Measurements from ENCODE around the gene PTPN12.

The PTPN12 gene

GRCh38 chr7:77542409-77542808, 5.3 kb downstream of the PTPN12 start:
- Histone ChIP-seq H3K4me1 (peaks cover 6% of the 10 kb centered on the region), H3K27me3 (ENCODE audit: control insufficient read depth, insufficient read depth, low read length) (no peaks in the 10 kb centered on the region), H3K9ac (no peak overlapping the region), H3K36me3 (ENCODE audit: control insufficient read depth, insufficient read depth, low read length) (no peaks in the 10 kb centered on the region), H3K4me3 (ENCODE audit: low read depth, low read length) (no peak overlapping the region), H3K4me2 (ENCODE audit: low read length) (no peak overlapping the region), H2AFZ (no peak overlapping the region), H3K27ac (no peak overlapping the region), H3K9me3 (ENCODE audit: control insufficient read depth, low read length) (no peaks in the 10 kb centered on the region), H3K79me2 (peaks cover 22% of the 10 kb centered on the region)
- TF ChIP-seq, protein P1, sequence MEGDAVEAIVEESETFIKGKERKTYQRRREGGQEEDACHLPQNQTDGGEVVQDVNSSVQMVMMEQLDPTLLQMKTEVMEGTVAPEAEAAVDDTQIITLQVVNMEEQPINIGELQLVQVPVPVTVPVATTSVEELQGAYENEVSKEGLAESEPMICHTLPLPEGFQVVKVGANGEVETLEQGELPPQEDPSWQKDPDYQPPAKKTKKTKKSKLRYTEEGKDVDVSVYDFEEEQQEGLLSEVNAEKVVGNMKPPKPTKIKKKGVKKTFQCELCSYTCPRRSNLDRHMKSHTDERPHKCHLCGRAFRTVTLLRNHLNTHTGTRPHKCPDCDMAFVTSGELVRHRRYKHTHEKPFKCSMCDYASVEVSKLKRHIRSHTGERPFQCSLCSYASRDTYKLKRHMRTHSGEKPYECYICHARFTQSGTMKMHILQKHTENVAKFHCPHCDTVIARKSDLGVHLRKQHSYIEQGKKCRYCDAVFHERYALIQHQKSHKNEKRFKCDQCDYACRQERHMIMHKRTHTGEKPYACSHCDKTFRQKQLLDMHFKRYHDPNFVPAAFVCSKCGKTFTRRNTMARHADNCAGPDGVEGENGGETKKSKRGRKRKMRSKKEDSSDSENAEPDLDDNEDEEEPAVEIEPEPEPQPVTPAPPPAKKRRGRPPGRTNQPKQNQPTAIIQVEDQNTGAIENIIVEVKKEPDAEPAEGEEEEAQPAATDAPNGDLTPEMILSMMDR (IDR thresholded peaks at IDR 0.05), result no peak

DNA sequence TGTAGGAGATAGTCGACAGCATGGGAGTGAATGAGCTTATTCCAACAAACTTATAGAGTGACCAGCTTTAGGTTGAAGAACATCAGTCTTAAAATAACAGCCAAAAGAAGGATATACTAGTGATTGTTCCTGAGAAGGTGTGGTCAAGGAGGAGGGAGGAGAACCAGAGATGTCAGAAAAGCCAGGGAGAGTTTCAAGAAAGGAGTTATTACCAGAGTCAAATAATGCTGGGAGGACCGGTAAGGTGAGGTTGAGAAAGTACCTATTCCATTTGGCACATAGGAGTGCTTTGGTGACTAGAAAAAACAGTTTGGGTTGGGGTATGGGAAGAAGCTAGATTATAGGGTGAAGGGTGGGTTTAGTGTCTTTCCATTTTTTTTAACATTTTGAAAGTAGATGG, 5.8 kb downstream of the PTPN12 start:
- H3K27me3 ChIP-seq (ENCODE audit: control insufficient read depth, insufficient read depth, low read length), result no peaks in the 10 kb centered on the region
- no peak overlapping the region for H3K4me3 ChIP-seq (ENCODE audit: low read depth, low read length)
- TF ChIP-seq, protein P1 (IDR thresholded peaks at IDR 0.05), result no peak
- no peak overlapping the region for H3K27ac ChIP-seq
- peaks cover 18% of the 10 kb centered on the region for H3K79me2 ChIP-seq
- no peaks in the 10 kb centered on the region for H3K36me3 ChIP-seq (ENCODE audit: control insufficient read depth, insufficient read depth, low read length)
- H3K4me1 ChIP-seq, result peaks cover 10% of the 10 kb centered on the region
- H3K4me2 ChIP-seq (ENCODE audit: low read length), result no peak overlapping the region
- H3K9me3 ChIP-seq (ENCODE audit: control insufficient read depth, low read length), result no peaks in the 10 kb centered on the region
- H2AFZ ChIP-seq, result no peak overlapping the region
- no peak overlapping the region for H3K9ac ChIP-seq

DNA sequence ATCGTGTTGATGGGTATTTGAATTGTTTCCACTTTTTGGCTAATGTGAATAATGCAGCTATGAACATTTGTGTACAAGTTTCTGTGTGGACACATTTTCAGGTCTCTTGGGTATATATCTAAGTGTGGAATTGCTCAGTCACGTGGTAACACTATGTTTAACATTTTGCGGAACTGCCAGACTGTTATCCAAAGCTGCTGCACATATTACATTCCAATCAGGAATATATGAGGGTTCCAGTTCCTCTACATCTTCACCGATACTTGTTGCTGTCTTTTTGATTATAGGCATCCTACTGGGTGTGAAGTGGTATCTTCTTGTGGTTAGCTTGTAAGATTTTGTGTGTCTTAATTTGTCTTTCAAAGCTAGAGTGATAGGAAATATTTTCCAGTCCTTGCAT, 6.8 kb downstream of the PTPN12 start:
- Histone ChIP-seq H3K4me1 (peaks cover 14% of the 10 kb centered on the region), H3K9ac (no peak overlapping the region), H3K27me3 (ENCODE audit: control insufficient read depth, insufficient read depth, low read length) (no peaks in the 10 kb centered on the region), H3K79me2 (peaks cover 13% of the 10 kb centered on the region), H3K27ac (no peak overlapping the region), H3K36me3 (ENCODE audit: control insufficient read depth, insufficient read depth, low read length) (no peaks in the 10 kb centered on the region), H3K4me3 (ENCODE audit: low read depth, low read length) (no peak overlapping the region), H3K4me2 (ENCODE audit: low read length) (no peak overlapping the region), H2AFZ (no peak overlapping the region), H3K9me3 (ENCODE audit: control insufficient read depth, low read length) (no peaks in the 10 kb centered on the region)
- TF ChIP-seq, protein P1 (IDR thresholded peaks at IDR 0.05), result no peak

DNA sequence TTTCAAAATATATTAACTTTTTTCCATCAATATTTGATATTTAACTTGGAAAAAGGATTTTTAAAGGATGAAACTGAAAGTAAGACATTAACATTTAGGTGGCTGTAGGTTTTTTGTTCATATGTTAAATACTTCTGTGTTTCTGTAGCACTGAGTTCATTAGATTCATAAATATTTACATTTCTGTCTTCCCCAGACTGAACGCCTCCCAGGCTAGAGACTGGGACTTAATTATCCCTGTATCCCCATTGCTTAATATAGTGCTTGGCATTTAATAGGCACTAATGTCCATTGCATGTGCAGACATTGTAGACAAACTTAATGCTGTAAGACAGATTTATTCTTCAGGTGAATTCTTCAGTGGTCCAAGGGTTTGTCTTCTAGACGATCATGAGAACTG, 7.4 kb downstream of the PTPN12 start:
- no peaks in the 10 kb centered on the region for H3K9me3 ChIP-seq (ENCODE audit: control insufficient read depth, low read length)
- no peaks in the 10 kb centered on the region for H3K36me3 ChIP-seq (ENCODE audit: control insufficient read depth, insufficient read depth, low read length)
- H3K4me1 ChIP-seq, result peaks cover 14% of the 10 kb centered on the region
- H3K4me3 ChIP-seq (ENCODE audit: low read depth, low read length), result no peak overlapping the region
- H3K4me2 ChIP-seq (ENCODE audit: low read length), result no peak overlapping the region
- H3K27ac ChIP-seq, result no peak overlapping the region
- TF ChIP-seq, protein P1 (IDR thresholded peaks at IDR 0.05), result no peak
- H2AFZ ChIP-seq, result no peak overlapping the region
- peaks cover 13% of the 10 kb centered on the region for H3K79me2 ChIP-seq
- no peak overlapping the region for H3K9ac ChIP-seq
- H3K27me3 ChIP-seq (ENCODE audit: control insufficient read depth, insufficient read depth, low read length), result no peaks in the 10 kb centered on the region

- Histone ChIP-seq H3K27ac (no peak overlapping the region), H3K4me2 (ENCODE audit: low read length) (no peak overlapping the region), H3K4me1 (peaks cover 10% of the 10 kb centered on the region), H3K9ac (no peak overlapping the region), H2AFZ (no peak overlapping the region), H3K79me2 (peaks cover 20% of the 10 kb centered on the region), H3K4me3 (ENCODE audit: low read depth, low read length) (no peak overlapping the region), H3K27me3 (ENCODE audit: control insufficient read depth, insufficient read depth, low read length) (no peaks in the 10 kb centered on the region), H3K9me3 (ENCODE audit: control insufficient read depth, low read length) (no peaks in the 10 kb centered on the region), H3K36me3 (ENCODE audit: control insufficient read depth, insufficient read depth, low read length) (no peaks in the 10 kb centered on the region)
- TF ChIP-seq, protein P1 (IDR thresholded peaks at IDR 0.05), result no peak
Observed at GRCh38 chr7:77548206-77548605, 11.1 kb downstream of the PTPN12 start.
